Activated CD4-positive, alpha-beta T cell treated with anti-CD3 and anti-CD28 coated beads, Interleukin-2, Interleukin-6, amounts not matched to agents 100 ng/mL and 50 ng/mL, durations not matched to agents 16 hours and 8 hours (primary cell): Measurements from ENCODE around the gene IGFN1.
"Not testable (repeated sequence)": the region's sequence is repeated elsewhere in the genome, so short reads cannot be mapped to it uniquely, and the experiment has no call there.

Source experiments
- DNase-seq: peaks from one replicate; pipeline ENCODE4 v3.0.0-alpha.2; 2020

The IGFN1 gene

GRCh38 chr1:201219481-201220387 lies 29.1 kb downstream of the IGFN1 start:
- DNase-seq, result no peak

- no peak for DNase-seq
Observed at GRCh38 chr1:201220388-201220715, 29.7 kb downstream of the IGFN1 start.

- DNase-seq, result no peak
Observed at GRCh38 chr1:201221201-201221846, 30.7 kb downstream of the IGFN1 start.

GRCh38 chr1:201222125-201222524 lies 31.5 kb downstream of the IGFN1 start:
- no peak for DNase-seq

GRCh38 chr1:201223852-201224665 lies 33.4 kb downstream of the IGFN1 start:
- DNase-seq, result no peak

- no peak for DNase-seq
Observed at GRCh38 chr1:201224666-201225370, 34.2 kb downstream of the IGFN1 start.

GRCh38 chr1:201226178-201226514 lies 35.5 kb downstream of the IGFN1 start:
- DNase-seq, result no peak

- DNase-seq, result no peak
Observed at GRCh38 chr1:201226859-201227488, 36.4 kb downstream of the IGFN1 start.

- no peak for DNase-seq
Observed at GRCh38 chr1:201228011-201228983, 37.7 kb downstream of the IGFN1 start.

GRCh38 chr1:201229095-201229494 lies 38.5 kb downstream of the IGFN1 start:
- no peak for DNase-seq

- no peak for DNase-seq
Observed at GRCh38 chr1:201229771-201230635, 39.4 kb downstream of the IGFN1 start.

GRCh38 chr1:201230676-201231075 lies 40.1 kb downstream of the IGFN1 start:
- no peak for DNase-seq

GRCh38 chr1:201239646-201240045 lies 49.0 kb downstream of the IGFN1 start:
- DNase-seq, result not testable (repeated sequence)

- no peak for DNase-seq
Observed at GRCh38 chr1:201240171-201240570, 49.5 kb downstream of the IGFN1 start.

- DNase-seq, result no peak
Observed at GRCh38 chr1:201241736-201242135, 51.1 kb downstream of the IGFN1 start.

GRCh38 chr1:201245082-201245481 lies 54.5 kb downstream of the IGFN1 start:
- no peak for DNase-seq

GRCh38 chr1:201248721-201249559 lies 58.3 kb downstream of the IGFN1 start:
- DNase-seq, result no peak

GRCh38 chr1:201250326-201251011 lies 59.8 kb downstream of the IGFN1 start:
- no peak for DNase-seq

GRCh38 chr1:201251411-201251810 lies 60.8 kb downstream of the IGFN1 start:
- DNase-seq, result no peak
